ENCODE measurements around the gene YBX2.

Gene YBX2

GRCh38 chr17:7261379-7262191 lies 32.9 kb downstream of the YBX2 start:
- no peaks in the 10 kb centered on the region for H3K9me3 ChIP-seq (ENCODE audit: control insufficient read depth, insufficient read depth, low read depth, low read length)
- H3K27ac ChIP-seq (ENCODE audit: low read depth, low read length) = peak overlapping the region; percentile 99
- peaks cover 29% of the 10 kb centered on the region; the same call in 1 of the 2 replicates for H3K27me3 ChIP-seq (ENCODE audit: control insufficient read depth, insufficient read depth, low read length)
- H3K4me3 ChIP-seq (ENCODE audit: low read depth, low read length) = peak overlapping the region; percentile 92
- peaks cover 36% of the 10 kb centered on the region for H3K36me3 ChIP-seq (ENCODE audit: control insufficient read depth, insufficient read depth, low read length)
- H3K9ac ChIP-seq (ENCODE audit: low read length) = peak overlapping the region; percentile 91
- H3K4me1 ChIP-seq (ENCODE audit: control insufficient read depth, insufficient read depth, low read length) = peaks cover 7% of the 10 kb centered on the region

- H3K9me3 ChIP-seq (ENCODE audit: control insufficient read depth, insufficient read depth, low read depth, low read length) = no peaks in the 10 kb centered on the region
- peak overlapping the region; percentile 92 for H3K4me3 ChIP-seq (ENCODE audit: low read depth, low read length)
- peak overlapping the region; percentile 99 for H3K27ac ChIP-seq (ENCODE audit: low read depth, low read length)
- H3K27me3 ChIP-seq (ENCODE audit: control insufficient read depth, insufficient read depth, low read length) = peaks cover 29% of the 10 kb centered on the region; the same call in 1 of the 2 replicates
- H3K4me1 ChIP-seq (ENCODE audit: control insufficient read depth, insufficient read depth, low read length) = peaks cover 4% of the 10 kb centered on the region; the same call in 1 of the 2 replicates
- peak overlapping the region; percentile 91 for H3K9ac ChIP-seq (ENCODE audit: low read length)
- peaks cover 43% of the 10 kb centered on the region for H3K36me3 ChIP-seq (ENCODE audit: control insufficient read depth, insufficient read depth, low read length)
Observed at GRCh38 chr17:7260651-7261378, 33.6 kb downstream of the YBX2 start.

GRCh38 chr17:7260151-7260550 lies 34.3 kb downstream of the YBX2 start:
- H3K4me1 ChIP-seq (ENCODE audit: control insufficient read depth, insufficient read depth, low read length) = peaks cover 4% of the 10 kb centered on the region; the same call in 1 of the 2 replicates
- H3K9ac ChIP-seq (ENCODE audit: low read length) = peak overlapping the region; percentile 91
- H3K27me3 ChIP-seq (ENCODE audit: control insufficient read depth, insufficient read depth, low read length) = peaks cover 29% of the 10 kb centered on the region; the same call in 1 of the 2 replicates
- H3K36me3 ChIP-seq (ENCODE audit: control insufficient read depth, insufficient read depth, low read length) = peaks cover 48% of the 10 kb centered on the region
- peak overlapping the region; percentile 99; the same call in 1 of the 2 replicates for H3K27ac ChIP-seq (ENCODE audit: low read depth, low read length)
- H3K4me3 ChIP-seq (ENCODE audit: low read depth, low read length) = peak overlapping the region; percentile 92
- no peaks in the 10 kb centered on the region for H3K9me3 ChIP-seq (ENCODE audit: control insufficient read depth, insufficient read depth, low read depth, low read length)

- no peaks in the 10 kb centered on the region for H3K9me3 ChIP-seq (ENCODE audit: control insufficient read depth, insufficient read depth, low read depth, low read length)
- no peak overlapping the region for H3K27ac ChIP-seq (ENCODE audit: low read depth, low read length)
- peaks cover 29% of the 10 kb centered on the region; the same call in 1 of the 2 replicates for H3K27me3 ChIP-seq (ENCODE audit: control insufficient read depth, insufficient read depth, low read length)
- peaks cover 54% of the 10 kb centered on the region for H3K36me3 ChIP-seq (ENCODE audit: control insufficient read depth, insufficient read depth, low read length)
- no peak overlapping the region for H3K9ac ChIP-seq (ENCODE audit: low read length)
- peaks cover 3% of the 10 kb centered on the region; the same call in 1 of the 2 replicates for H3K4me1 ChIP-seq (ENCODE audit: control insufficient read depth, insufficient read depth, low read length)
- no peak overlapping the region for H3K4me3 ChIP-seq (ENCODE audit: low read depth, low read length)
Observed at GRCh38 chr17:7259555-7259889, 34.9 kb downstream of the YBX2 start.

GRCh38 chr17:7258731-7259554 lies 35.5 kb downstream of the YBX2 start:
- H3K4me1 ChIP-seq (ENCODE audit: control insufficient read depth, insufficient read depth, low read length) = no peaks in the 10 kb centered on the region; the same call in 1 of the 2 replicates
- no peak overlapping the region for H3K9ac ChIP-seq (ENCODE audit: low read length)
- H3K36me3 ChIP-seq (ENCODE audit: control insufficient read depth, insufficient read depth, low read length) = peaks cover 60% of the 10 kb centered on the region
- no peak overlapping the region for H3K4me3 ChIP-seq (ENCODE audit: low read depth, low read length)
- H3K27me3 ChIP-seq (ENCODE audit: control insufficient read depth, insufficient read depth, low read length) = peaks cover 29% of the 10 kb centered on the region; the same call in 1 of the 2 replicates
- no peaks in the 10 kb centered on the region for H3K9me3 ChIP-seq (ENCODE audit: control insufficient read depth, insufficient read depth, low read depth, low read length)
- no peak overlapping the region for H3K27ac ChIP-seq (ENCODE audit: low read depth, low read length)

GRCh38 chr17:7256766-7257456 lies 37.5 kb downstream of the YBX2 start:
- Histone ChIP-seq H3K4me3 (ENCODE audit: low read depth, low read length) (no peak overlapping the region), H3K4me1 (ENCODE audit: control insufficient read depth, insufficient read depth, low read length) (peaks cover 5% of the 10 kb centered on the region), H3K27ac (ENCODE audit: low read depth, low read length) (no peak overlapping the region), H3K9ac (ENCODE audit: low read length) (no peak overlapping the region), H3K27me3 (ENCODE audit: control insufficient read depth, insufficient read depth, low read length) (peaks cover 12% of the 10 kb centered on the region; the same call in 1 of the 2 replicates), H3K9me3 (ENCODE audit: control insufficient read depth, insufficient read depth, low read depth, low read length) (no peaks in the 10 kb centered on the region), H3K36me3 (ENCODE audit: control insufficient read depth, insufficient read depth, low read length) (peaks cover 60% of the 10 kb centered on the region)

GRCh38 chr17:7254511-7254910 lies 39.9 kb downstream of the YBX2 start:
- peaks cover 51% of the 10 kb centered on the region for H3K36me3 ChIP-seq (ENCODE audit: control insufficient read depth, insufficient read depth, low read length)
- H3K27me3 ChIP-seq (ENCODE audit: control insufficient read depth, insufficient read depth, low read length) = no peaks in the 10 kb centered on the region
- H3K27ac ChIP-seq (ENCODE audit: low read depth, low read length) = no peak overlapping the region
- H3K9ac ChIP-seq (ENCODE audit: low read length) = no peak overlapping the region
- H3K4me1 ChIP-seq (ENCODE audit: control insufficient read depth, insufficient read depth, low read length) = peaks cover 12% of the 10 kb centered on the region; the same call in 1 of the 2 replicates
- no peak overlapping the region for H3K4me3 ChIP-seq (ENCODE audit: low read depth, low read length)
- H3K9me3 ChIP-seq (ENCODE audit: control insufficient read depth, insufficient read depth, low read depth, low read length) = no peaks in the 10 kb centered on the region

GRCh38 chr17:7253082-7253481 lies 41.4 kb downstream of the YBX2 start:
- Histone ChIP-seq H3K4me3 (ENCODE audit: low read depth, low read length) (peak overlapping the region; percentile 89), H3K9ac (ENCODE audit: low read length) (peak overlapping the region; percentile 90), H3K27me3 (ENCODE audit: control insufficient read depth, insufficient read depth, low read length) (no peaks in the 10 kb centered on the region), H3K9me3 (ENCODE audit: control insufficient read depth, insufficient read depth, low read depth, low read length) (no peaks in the 10 kb centered on the region), H3K27ac (ENCODE audit: low read depth, low read length) (no peak overlapping the region), H3K4me1 (ENCODE audit: control insufficient read depth, insufficient read depth, low read length) (peaks cover 12% of the 10 kb centered on the region; the same call in 1 of the 2 replicates), H3K36me3 (ENCODE audit: control insufficient read depth, insufficient read depth, low read length) (peaks cover 38% of the 10 kb centered on the region)

GRCh38 chr17:7252176-7253043 lies 42.0 kb downstream of the YBX2 start, which contains the start of gene ELP5:
TSS of gene ELP5 (plus strand) at chr17:7252215. CDS start at chr17:7252551, 336 bp downstream.
- Histone ChIP-seq H3K27me3 (ENCODE audit: control insufficient read depth, insufficient read depth, low read length) (no peaks in the 10 kb centered on the region), H3K4me1 (ENCODE audit: control insufficient read depth, insufficient read depth, low read length) (peaks cover 12% of the 10 kb centered on the region; the same call in 1 of the 2 replicates), H3K9ac (ENCODE audit: low read length) (peak within 1 kb of the TSS; percentile 90), H3K36me3 (ENCODE audit: control insufficient read depth, insufficient read depth, low read length) (peaks cover 33% of the 10 kb centered on the region), H3K4me3 (ENCODE audit: low read depth, low read length) (peak within 1 kb of the TSS; percentile 89), H3K9me3 (ENCODE audit: control insufficient read depth, insufficient read depth, low read depth, low read length) (no peaks in the 10 kb centered on the region), H3K27ac (ENCODE audit: low read depth, low read length) (peak within 1 kb of the TSS; percentile 90)

All from HUES6 (cell line).